GM13977 (cell line): ENCODE data around the gene P4HA2.

Experiments used
- DNase-seq: peaks from one replicate; pipeline ENCODE4 v3.0.0; 2012; ENCODE audit warnings: low spot score
- CTCF ChIP-seq: IDR thresholded peaks from 2 replicates; pipeline ENCODE4 v1.5.1; 2012; ENCODE audit warnings: mild to moderate bottlenecking, control low read depth; ENCODE audit not compliant: insufficient read depth; ENCODE audit errors: extremely low read depth, missing control alignments
- in situ Hi-C: fragments of 300-500 bp; cut with MboI; formaldehyde crosslinking; loops from one replicate; pipeline ENCODE4 v1.12.0; 2022; ENCODE audit warnings: low sequenced_read_pairs, low pct_unique_long_range_greater_than_20kb, mixed read lengths, inconsistent platforms; ENCODE audit not compliant: unreplicated experiment

The P4HA2 gene

GRCh38 chr5:132256783-132257130 lies 29.1 kb upstream of the P4HA2 start:
- no peak for DNase-seq
- no peak for TF ChIP-seq CTCF
- in situ Hi-C loops: no loop called here

- DNase-seq: peak; percentile 9
- in situ Hi-C loops: no loop called here
Measured at GRCh38 chr5:132256086-132256782, 28.6 kb upstream of the P4HA2 start.

GRCh38 chr5:132254321-132254977 lies 26.8 kb upstream of the P4HA2 start:
- in situ Hi-C loops: no loop called here
- no peak for TF ChIP-seq CTCF
- no peak for DNase-seq

More at GRCh38 chr5:132256086-132256782, 28.6 kb upstream of the P4HA2 start:
- TF ChIP-seq CTCF: no peak

GRCh38 chr5:132253452-132254320 lies 26.0 kb upstream of the P4HA2 start:
- DNase-seq: no peak
- no peak for TF ChIP-seq CTCF
- in situ Hi-C loops: no loop called here

GRCh38 chr5:132253008-132253441 lies 25.4 kb upstream of the P4HA2 start:
- TF ChIP-seq CTCF: no peak

GRCh38 chr5:132251220-132251725 lies 23.6 kb upstream of the P4HA2 start:
- no peak for TF ChIP-seq CTCF
- DNase-seq: no peak
- in situ Hi-C loops: no loop called here

More at GRCh38 chr5:132253008-132253441, 25.4 kb upstream of the P4HA2 start:
- DNase-seq: no peak
- in situ Hi-C loops: no loop called here
